GM19328 (cell line): ENCODE measurements around the gene TTBK1.

Source experiments
- ATAC-seq: cut with Tn5 transposase; IDR thresholded peaks from one replicate; pipeline ENCODE4 v1.9.1; 2021; ENCODE audit warnings: mild to moderate bottlenecking, moderate library complexity; ENCODE audit not compliant: unreplicated experiment

Gene TTBK1

GRCh38 chr6:43285832-43286231 is 42.6 kb downstream of the TTBK1 start:
- no peak for ATAC-seq

- ATAC-seq: no peak
Measured at GRCh38 chr6:43286456-43286979, 43.2 kb downstream of the TTBK1 start.

GRCh38 chr6:43286980-43287716 is 43.9 kb downstream of the TTBK1 start:
- ATAC-seq: no peak

- no peak for ATAC-seq
Measured at GRCh38 chr6:43287717-43288679, 44.7 kb downstream of the TTBK1 start.

- no peak for ATAC-seq
Measured at GRCh38 chr6:43290339-43290904, 47.1 kb downstream of the TTBK1 start.

- ATAC-seq: no peak
Measured at GRCh38 chr6:43290905-43291355, 47.6 kb downstream of the TTBK1 start.

- ATAC-seq: no peak
Measured at GRCh38 chr6:43291708-43292107, 48.4 kb downstream of the TTBK1 start.

- no peak for ATAC-seq
Measured at GRCh38 chr6:43292341-43292740, 49.1 kb downstream of the TTBK1 start.

GRCh38 chr6:43292763-43293318 is 49.6 kb downstream of the TTBK1 start:
- no peak for ATAC-seq

- ATAC-seq: no peak
Measured at GRCh38 chr6:43293698-43294097, 50.4 kb downstream of the TTBK1 start.

GRCh38 chr6:43294536-43294935 is 51.3 kb downstream of the TTBK1 start:
- no peak for ATAC-seq

GRCh38 chr6:43295456-43295855 is 52.2 kb downstream of the TTBK1 start:
- ATAC-seq: no peak

GRCh38 chr6:43296780-43297497 is 53.7 kb downstream of the TTBK1 start:
- no peak for ATAC-seq

- no peak for ATAC-seq
Measured at GRCh38 chr6:43297644-43298564, 54.6 kb downstream of the TTBK1 start, which contains the start of gene SLC22A7. Gene SLC22A7 (plus strand): TSS chr6:43298260. CDS start chr6:43298359, 99 bp downstream.

- no peak for ATAC-seq
Measured at GRCh38 chr6:43298565-43299337, 55.5 kb downstream of the TTBK1 start.

GRCh38 chr6:43299338-43300293 is 56.3 kb downstream of the TTBK1 start:
- ATAC-seq: no peak
